ENCODE measurements around the gene INPP4B. TPM values are rescaled to one million over a fixed set of nuclear protein-coding genes. Genes with fewer than 3 reads are reported as not detected.

INPP4B gene
- total RNA-seq, 2 donors from 2014 or later = 8.2 to 16.6 TPM

GRCh38 chr4:142683503-142683902, 162.6 kb downstream of the INPP4B start:
- TF ChIP-seq CTCF (IDR thresholded peaks at IDR 0.05) (no peak), POLR2A (IDR thresholded peaks at IDR 0.05) (no peak)
- Histone ChIP-seq H3K9me3 (no peaks in the 10 kb centered on the region), H3K36me3 (replicated peaks in 1 of 2; ENCODE audit: insufficient read depth in 1 of 2, low read depth in 2 of 2) (no peaks in the 10 kb centered on the region), H3K27ac (no peak overlapping the region), H3K27me3 (no peaks in the 10 kb centered on the region), H3K4me1 (no peaks in the 10 kb centered on the region), H3K4me3 (no peak overlapping the region)
- intact Hi-C loops (cut with DNase I) = no loop called here
- 84 to 95% methylated on average over 2 of the region's 2 CpGs for WGBS, 2 donors
- no peak for ATAC-seq
- DNase-seq = no peak

- intact Hi-C loops (cut with DNase I) = no loop called here
- WGBS, 2 donors = 58 to 71% methylated on average over 2 of the region's 2 CpGs
These were observed 174.6 kb downstream of the INPP4B start for GRCh38 chr4:142671516-142671915.

GRCh38 chr4:142663828-142664227, 182.3 kb downstream of the INPP4B start:
- ATAC-seq = no peak
- Histone ChIP-seq H3K4me1 (no peaks in the 10 kb centered on the region), H3K27me3 (no peaks in the 10 kb centered on the region), H3K9me3 (no peaks in the 10 kb centered on the region), H3K36me3 (replicated peaks in 1 of 2; ENCODE audit: insufficient read depth in 1 of 2, low read depth in 2 of 2) (no peaks in the 10 kb centered on the region), H3K4me3 (no peak overlapping the region), H3K27ac (no peak overlapping the region)
- TF ChIP-seq CTCF (IDR thresholded peaks at IDR 0.05) = no peak
- no peak for TF ChIP-seq POLR2A (IDR thresholded peaks at IDR 0.05)
- no peak for DNase-seq
- intact Hi-C loops (cut with DNase I) = no loop called here
- 45 to 50% methylated on average over 1 of the region's 1 CpG for WGBS, 2 donors

More at GRCh38 chr4:142671516-142671915, 174.6 kb downstream of the INPP4B start:
- H3K27me3 ChIP-seq = no peaks in the 10 kb centered on the region
- no peak for ATAC-seq
- DNase-seq = no peak
- no peaks in the 10 kb centered on the region for H3K36me3 ChIP-seq (replicated peaks in 1 of 2; ENCODE audit: insufficient read depth in 1 of 2, low read depth in 2 of 2)
- H3K27ac ChIP-seq = no peak overlapping the region
- H3K9me3 ChIP-seq = no peaks in the 10 kb centered on the region
- no peak overlapping the region for H3K4me3 ChIP-seq
- H3K4me1 ChIP-seq = no peaks in the 10 kb centered on the region
- TF ChIP-seq CTCF (IDR thresholded peaks at IDR 0.05) = no peak
- no peak for TF ChIP-seq POLR2A (IDR thresholded peaks at IDR 0.05)

- DNase-seq (no peak), ATAC-seq (no peak)
- 72 to 74% methylated on average over 8 of the region's 8 CpGs for WGBS, 2 donors
- no peak overlapping the region for H3K27ac ChIP-seq
- H3K9me3 ChIP-seq = peaks cover 0 to 17% (median 0%) of the 10 kb centered on the region in 3 donors
- H3K4me3 ChIP-seq = no peak overlapping the region
- intact Hi-C loops (cut with DNase I) = no loop called here
- H3K36me3 ChIP-seq (replicated peaks in 1 of 2; ENCODE audit: insufficient read depth in 1 of 2, low read depth in 2 of 2) = no peaks in the 10 kb centered on the region
- no peaks in the 10 kb centered on the region for H3K4me1 ChIP-seq
- TF ChIP-seq POLR2A (IDR thresholded peaks at IDR 0.05) (no peak), CTCF (IDR thresholded peaks at IDR 0.05) (no peak)
- H3K27me3 ChIP-seq = no peaks in the 10 kb centered on the region
These were observed 185.4 kb downstream of the INPP4B start for GRCh38 chr4:142660728-142661127.

GRCh38 chr4:142656178-142656577, 189.9 kb downstream of the INPP4B start:
- peaks cover 0 to 33% (median 0%) of the 10 kb centered on the region in 3 donors for H3K9me3 ChIP-seq
- WGBS, 2 donors = 85 to 86% methylated on average over 5 of the region's 5 CpGs
- intact Hi-C loops (cut with DNase I) = no loop called here
- DNase-seq (no peak), ATAC-seq (no peak)
- H3K27me3 ChIP-seq = no peaks in the 10 kb centered on the region
- H3K27ac ChIP-seq = no peak overlapping the region
- no peaks in the 10 kb centered on the region for H3K4me1 ChIP-seq
- TF ChIP-seq CTCF (IDR thresholded peaks at IDR 0.05) = no peak
- no peak for TF ChIP-seq POLR2A (IDR thresholded peaks at IDR 0.05)
- H3K4me3 ChIP-seq = no peak overlapping the region
- H3K36me3 ChIP-seq (replicated peaks in 1 of 2; ENCODE audit: insufficient read depth in 1 of 2, low read depth in 2 of 2) = no peaks in the 10 kb centered on the region

Measured in body of pancreas (tissue), 4 donors.